K562 (cell line): ENCODE data around the gene ATF3. TPM values are rescaled to one million over a fixed set of nuclear protein-coding genes. Genes with fewer than 3 reads are reported as not detected.

Source experiments
- ATAC-seq: fragments of 200-7000 bp; cut with Tn5 transposase; 3 replicates; pipeline ENCODE4 v1.9.1; 2020; ENCODE audit warnings: moderate library complexity
- BruUV-seq: library from RNA; stranded (reverse); fragments of 400-500 nt; replicated peaks from 2 replicates; lab custom pipeline; 2021; lab: Mats Ljungman, UMichigan
- CTCF ChIA-PET: fragments of 300-600 bp; formaldehyde crosslinking; extraction: SDS; loops from one replicate; lab custom pipeline; 2021; ENCODE audit warnings: low intra/inter-chr PET ratio; lab: Yijun Ruan, JAX
- POLR2A ChIA-PET: fragments of 300-600, 350-650 bp; sonication (Branson Sonifier 250); formaldehyde crosslinking; extraction: SDS; loops from one replicate; lab custom pipeline; 2021; ENCODE audit warnings: antibody characterized with exemption, inconsistent platforms; lab: Yijun Ruan, JAX
- DNase-seq, 4 experiments: peaks; one replicate each; pipeline versions ENCODE4 v3.0.0 to v3.0.0-alpha.2; 2011 to 2018; ENCODE audit warnings: low spot score in 3 of 4, mixed read lengths in 3 of 4; ENCODE audit errors: extremely low read depth in 1 of 4
- FAIRE-seq: peaks from 2 replicates; lab custom pipeline; 2011; peaks lifted over from hg19 to GRCh38; lab: Jason Lieb, UNC
- H2AFZ ChIP-seq: 2 replicates; pipeline ENCODE4 v1.6.0; 2011; ENCODE audit warnings: low read depth, low read length, control low read depth, inconsistent platforms
- H3K27ac ChIP-seq: fragments of 200-600 bp; 3 replicates; pipeline ENCODE4 v1.8.0; 2011; ENCODE audit warnings: low read depth, mild to moderate bottlenecking, control low read depth, inconsistent platforms, low read length, moderate library complexity, mixed read lengths; ENCODE audit errors: extremely low read depth
- H3K27me3 ChIP-seq, 2 experiments: fragments of 300-600 bp in 1 of 2; 2 replicates in 1 of 2; 3 replicates in 1 of 2; pipeline versions ENCODE4 v1.6.0 to v1.8.0; 2011; ENCODE audit warnings: inconsistent platforms in 2 of 2, low read length in 2 of 2, mild to moderate bottlenecking in 1 of 2, mixed read lengths in 1 of 2, moderate library complexity in 1 of 2; ENCODE audit not compliant: control insufficient read depth in 2 of 2, insufficient read depth in 2 of 2
- H3K36me3 ChIP-seq: fragments of 300-600 bp; 3 replicates; pipeline ENCODE4 v1.8.0; 2011; ENCODE audit warnings: mild to moderate bottlenecking, low read length, inconsistent platforms; ENCODE audit not compliant: control insufficient read depth, insufficient read depth
- H3K4me1 ChIP-seq, 2 experiments: fragments of 200-600 bp in 1 of 2; replicated peaks in 1 of 2; 2 replicates in 1 of 2; 3 replicates in 1 of 2; pipeline versions ENCODE4 v1.5.1 to v1.8.0; 2011; ENCODE audit warnings: inconsistent platforms in 2 of 2, low read length in 2 of 2, mild to moderate bottlenecking in 1 of 2, mixed read lengths in 1 of 2, moderate library complexity in 1 of 2; ENCODE audit not compliant: control insufficient read depth in 2 of 2, insufficient read depth in 2 of 2
- H3K4me2 ChIP-seq: 2 replicates; pipeline ENCODE4 v1.6.1; 2011; ENCODE audit warnings: low read length, control low read depth, inconsistent platforms, mixed read lengths; ENCODE audit not compliant: insufficient read depth
- H3K4me3 ChIP-seq: fragments of 200-600 bp; sonication (generic), shearing (Covaris generic); 2 replicates; pipeline ENCODE4 v1.5.1; 2016; ENCODE audit warnings: control low read depth, inconsistent platforms
- H3K79me2 ChIP-seq: fragments of 200-600 bp; 3 replicates; pipeline ENCODE4 v1.8.0; 2011; ENCODE audit warnings: low read length, inconsistent platforms; ENCODE audit not compliant: control insufficient read depth, insufficient read depth
- H3K9ac ChIP-seq, 2 experiments: 2 replicates each; pipeline versions ENCODE4 v1.6.0 to v1.6.1; 2011; ENCODE audit warnings: low read depth in 2 of 2, low read length in 2 of 2, control low read depth in 1 of 2, inconsistent platforms in 1 of 2, mild to moderate bottlenecking in 1 of 2, mixed read lengths in 1 of 2; ENCODE audit not compliant: insufficient read depth in 1 of 2
- H3K9me1 ChIP-seq: one replicate; pipeline ENCODE4 v1.6.0; 2011; ENCODE audit warnings: inconsistent platforms, mild to moderate bottlenecking, low read length, moderate library complexity; ENCODE audit not compliant: control insufficient read depth, insufficient read depth
- H3K9me3 ChIP-seq: replicated peaks from 2 replicates; pipeline ENCODE4 v1.5.1; 2011; ENCODE audit warnings: low read depth, low read length, inconsistent platforms; ENCODE audit not compliant: control insufficient read depth, insufficient read depth
- H4K20me1 ChIP-seq: replicated peaks from 2 replicates; pipeline ENCODE4 v1.6.1; 2011; ENCODE audit warnings: low read length, inconsistent platforms, mixed read lengths; ENCODE audit not compliant: control insufficient read depth, insufficient read depth
- EP400 ChIP-seq: fragments of 450-650 bp; IDR thresholded peaks from 2 replicates; pipeline ENCODE4 v1.6.1; 2017; ENCODE audit warnings: antibody characterized with exemption, mild to moderate bottlenecking, moderate library complexity
- MYC ChIP-seq, 2 experiments: fragments of 250-450 bp in 1 of 2; sonication (Bioruptor Pico) in 1 of 2; IDR thresholded peaks; 2 replicates each; pipeline versions ENCODE4 v1.5.1 to v1.6.1; 2012 to 2021; ENCODE audit warnings: low read depth in 2 of 2, borderline replicate concordance in 1 of 2, improper control_type of control experiment in 1 of 2, low read length in 1 of 2, mild to moderate bottlenecking in 1 of 2, moderate library complexity in 1 of 2
- RAD21 ChIP-seq, 2 experiments: fragments of 250-450 bp in 1 of 2; fragments of 450-650 bp in 1 of 2; sonication (Bioruptor Pico) in 1 of 2; formaldehyde crosslinking in 1 of 2; IDR thresholded peaks in 1 of 2; conservative IDR thresholded peaks in 1 of 2; 2 replicates each; pipeline versions ENCODE4 v1.4.0 to v1.8.0; 2020 to 2022; ENCODE audit warnings: mild to moderate bottlenecking in 2 of 2, moderate library complexity in 1 of 2
- ZFP36 ChIP-seq: fragments of 150-350 bp; IDR thresholded peaks from 2 replicates; pipeline ENCODE4 v1.6.1; 2018; ENCODE audit warnings: low read length, low read depth; ENCODE audit not compliant: partially characterized antibody
- WGBS: fragments of 100-300 bp; shearing (Covaris generic); methylation state at CpG from one replicate; pipeline ENCODE4 v1.1.6; 2016; ENCODE audit warnings: low coverage, mixed read lengths; ENCODE audit not compliant: insufficient coverage; ENCODE audit errors: missing lambda C conversion rate; 5-methylcytosine and 5-hydroxymethylcytosine counted together
- in situ Hi-C: fragments of 300-500 bp; cut with MboI; formaldehyde crosslinking; loops from 4 replicates; pipeline ENCODE4 v1.15.0; 2018; ENCODE audit warnings: inconsistent platforms, mixed read lengths
- intact Hi-C: fragments of 100-400 bp; cut with micrococcal nuclease; formaldehyde crosslinking; loops from 2 replicates; pipeline ENCODE4 v1.14.2; 2022
- polyA plus RNA-seq, 8 experiments: library from polyadenylated mRNA; depleted of rRNA in 4 of 8; stranded (reverse) in 5 of 8; unstranded in 3 of 8; fragments of >200 nt; fragmentation: Nextera tagmentation in 2 of 8; fragmentation: Illumina TruSeq in 1 of 8; extraction: Ambion mirVana in 2 of 8; extraction: Trizol in 1 of 8; gene quantifications; 2 replicates each; pipeline versions ENCODE4 v1.2.1 to v1.2.3, GENCODE V29; 2011 to 2014; ENCODE audit warnings: inconsistent platforms in 1 of 8, missing spikeins in 1 of 8
- total RNA-seq, 7 experiments: library from RNA; depleted of rRNA in 6 of 7; stranded (reverse); fragments of >200 nt in 6 of 7; fragmentation: Illumina TruSeq in 2 of 7; extraction: Trizol in 2 of 7; gene quantifications; 2 replicates each; pipeline versions ENCODE4 v1.2.1 to v1.2.3, GENCODE V29; 2011 to 2021; ENCODE audit warnings: low replicate concordance in 1 of 7

Gene ATF3
- total and polyA plus RNA-seq, 9 of the 15 experiments (the other 6 are each of a cell fraction or from before 2014, with no cell fraction given): 3.5 to 28.2 (median 19.8) TPM

GRCh38 chr1:212583643-212584042 is 24.9 kb upstream of the ATF3 start:
- WGBS: 7% methylated on average over 7 of the region's 7 CpGs
- Histone ChIP-seq H3K9ac (no peak overlapping the region), H3K79me2 (no peaks in the 10 kb centered on the region), H2AFZ (no peak overlapping the region), H3K27me3 (peaks cover 53 to 65% of the 10 kb centered on the region in 2 experiments), H3K36me3 (no peaks in the 10 kb centered on the region), H3K4me2 (no peak overlapping the region), H3K9me3 (no peaks in the 10 kb centered on the region)
- intact Hi-C loops: no loop called here
- BruUV-seq: no TSS peak
- DNase-seq: no peak
- no peak for ATAC-seq
- FAIRE-seq: no peak
- no peak for TF ChIP-seq EP400
- TF ChIP-seq, all 486 proteins: peak for 0
- POLR2A ChIA-PET: interaction anchor here (1.0 to 1.9 kb wide), 4 partner anchors 11 to 29 kb away, joined by 3 to 15 read pairs (median 6); partner anchors contain the start of gene ATF3
- no peak overlapping the region for H3K4me3 ChIP-seq
- H4K20me1 ChIP-seq: 0 out of 2 replicates have a peak, but pooled peaks cover 6% of the 10 kb centered on the region
- CTCF ChIA-PET: no interaction called here
- H3K27ac ChIP-seq: no peak overlapping the region
- no peaks in the 10 kb centered on the region; a peak in 3 of 5 replicates for H3K4me1 ChIP-seq
- no peaks in the 10 kb centered on the region for H3K9me1 ChIP-seq
- in situ Hi-C loops: no loop called here

GRCh38 chr1:212584092-212584886 is 24.3 kb upstream of the ATF3 start:
- no TSS peak for BruUV-seq
- DNase-seq (no peak), FAIRE-seq (no peak), ATAC-seq (no peak)
- 0 out of 2 replicates have a peak, but pooled peaks cover 6% of the 10 kb centered on the region for H4K20me1 ChIP-seq
- in situ Hi-C loops (no loop called here), intact Hi-C loops (no loop called here)
- no peak overlapping the region for H3K4me3 ChIP-seq
- CTCF ChIA-PET: no interaction called here
- no peaks in the 10 kb centered on the region for H3K9me1 ChIP-seq
- POLR2A ChIA-PET: interaction anchor here (1.0 kb wide), 1 partner anchor 24 kb away, joined by 7 read pairs; the partner anchor contains the start of gene ATF3
- H3K4me1 ChIP-seq: no peaks in the 10 kb centered on the region; a peak in 3 of 5 replicates
- peaks cover 56 to 67% of the 10 kb centered on the region in 2 experiments for H3K27me3 ChIP-seq
- 8% methylated on average over 5 of the region's 5 CpGs for WGBS
- H3K9me3 ChIP-seq: no peaks in the 10 kb centered on the region
- no peak overlapping the region for H2AFZ ChIP-seq
- no peak for TF ChIP-seq MYC (IDR thresholded peaks at IDR 0.05; ENCODE audit: low read depth, low read length)
- no peak for TF ChIP-seq MYC (CRISPR knock-in tag; IDR thresholded peaks at IDR 0.05; ENCODE audit: borderline replicate concordance, low read depth)
- no peak for TF ChIP-seq ZFP36
- TF ChIP-seq RAD21 (CRISPR knock-in tag; conservative IDR thresholded peaks at IDR 0.05 in 1 of 2, IDR thresholded peaks at IDR 0.05 in 1 of 2): no peak
- H3K36me3 ChIP-seq: no peaks in the 10 kb centered on the region
- no peak overlapping the region for H3K4me2 ChIP-seq
- H3K79me2 ChIP-seq: no peaks in the 10 kb centered on the region
- no peak overlapping the region for H3K9ac ChIP-seq
- no peak overlapping the region for H3K27ac ChIP-seq
